GM13977 (cell line): Measurements from ENCODE around the gene OR51B6.

ENCODE experiments used
- DNase-seq: peaks from one replicate; pipeline ENCODE4 v3.0.0; 2012; ENCODE audit warnings: low spot score
- in situ Hi-C: fragments of 300-500 bp; cut with MboI; formaldehyde crosslinking; loops from one replicate; pipeline ENCODE4 v1.12.0; 2022; ENCODE audit warnings: low sequenced_read_pairs, low pct_unique_long_range_greater_than_20kb, mixed read lengths, inconsistent platforms; ENCODE audit not compliant: unreplicated experiment
- TF ChIP-seq, protein P1 (sequence below): IDR thresholded peaks from 2 replicates; pipeline ENCODE4 v1.5.1; 2012; ENCODE audit warnings: mild to moderate bottlenecking, control low read depth; ENCODE audit not compliant: insufficient read depth; ENCODE audit errors: extremely low read depth, missing control alignments

Gene OR51B6

DNA sequence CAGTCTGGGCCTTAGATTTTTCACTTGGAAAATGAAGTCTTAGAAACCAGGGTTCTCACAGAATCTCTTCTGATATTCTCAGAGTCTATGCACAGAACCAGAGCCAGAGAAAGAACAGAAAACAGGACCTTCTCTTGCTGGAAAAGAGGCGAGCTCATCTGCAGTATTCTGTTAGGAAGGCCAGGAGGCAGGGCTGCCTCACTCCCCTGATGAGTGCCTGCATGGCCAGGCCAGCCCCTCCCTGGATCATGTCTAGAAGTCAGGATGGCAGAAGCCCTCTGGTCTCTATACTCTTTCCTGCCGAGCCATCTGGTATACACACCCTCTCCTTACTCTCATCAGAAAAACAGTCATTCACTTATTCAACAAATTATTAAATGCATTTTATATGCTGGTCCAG, 33.0 kb downstream of the OR51B6 start:
- no peak for DNase-seq
- TF ChIP-seq, protein P1, sequence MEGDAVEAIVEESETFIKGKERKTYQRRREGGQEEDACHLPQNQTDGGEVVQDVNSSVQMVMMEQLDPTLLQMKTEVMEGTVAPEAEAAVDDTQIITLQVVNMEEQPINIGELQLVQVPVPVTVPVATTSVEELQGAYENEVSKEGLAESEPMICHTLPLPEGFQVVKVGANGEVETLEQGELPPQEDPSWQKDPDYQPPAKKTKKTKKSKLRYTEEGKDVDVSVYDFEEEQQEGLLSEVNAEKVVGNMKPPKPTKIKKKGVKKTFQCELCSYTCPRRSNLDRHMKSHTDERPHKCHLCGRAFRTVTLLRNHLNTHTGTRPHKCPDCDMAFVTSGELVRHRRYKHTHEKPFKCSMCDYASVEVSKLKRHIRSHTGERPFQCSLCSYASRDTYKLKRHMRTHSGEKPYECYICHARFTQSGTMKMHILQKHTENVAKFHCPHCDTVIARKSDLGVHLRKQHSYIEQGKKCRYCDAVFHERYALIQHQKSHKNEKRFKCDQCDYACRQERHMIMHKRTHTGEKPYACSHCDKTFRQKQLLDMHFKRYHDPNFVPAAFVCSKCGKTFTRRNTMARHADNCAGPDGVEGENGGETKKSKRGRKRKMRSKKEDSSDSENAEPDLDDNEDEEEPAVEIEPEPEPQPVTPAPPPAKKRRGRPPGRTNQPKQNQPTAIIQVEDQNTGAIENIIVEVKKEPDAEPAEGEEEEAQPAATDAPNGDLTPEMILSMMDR, result no peak
- in situ Hi-C loops, result loop anchor here (25.0 kb wide), 1 partner anchor 272 kb away; no protein-coding TSS in a partner anchor

DNA sequence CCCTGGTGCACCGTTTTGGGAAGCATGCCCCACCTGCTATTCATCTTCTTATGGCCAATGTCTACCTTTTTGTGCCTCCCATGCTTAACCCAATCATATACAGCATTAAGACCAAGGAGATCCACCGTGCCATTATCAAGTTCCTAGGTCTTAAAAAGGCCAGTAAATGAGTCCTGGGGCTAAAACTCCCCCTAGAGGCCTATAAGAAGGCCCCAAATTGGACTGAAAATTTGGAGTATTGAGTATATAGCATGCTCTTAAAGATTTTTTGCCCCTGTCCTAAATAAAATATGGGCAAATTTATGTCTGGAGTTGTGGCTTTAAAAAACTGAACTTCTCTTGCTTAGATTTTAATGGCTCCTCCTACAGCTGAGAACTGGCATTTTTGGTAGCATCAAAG, 38.9 kb downstream of the OR51B6 start:
- DNase-seq, result no peak
- in situ Hi-C loops, result loop anchor here (25.0 kb wide), 1 partner anchor 278 kb away; no protein-coding TSS in a partner anchor
- TF ChIP-seq, protein P1, result no peak

DNA sequence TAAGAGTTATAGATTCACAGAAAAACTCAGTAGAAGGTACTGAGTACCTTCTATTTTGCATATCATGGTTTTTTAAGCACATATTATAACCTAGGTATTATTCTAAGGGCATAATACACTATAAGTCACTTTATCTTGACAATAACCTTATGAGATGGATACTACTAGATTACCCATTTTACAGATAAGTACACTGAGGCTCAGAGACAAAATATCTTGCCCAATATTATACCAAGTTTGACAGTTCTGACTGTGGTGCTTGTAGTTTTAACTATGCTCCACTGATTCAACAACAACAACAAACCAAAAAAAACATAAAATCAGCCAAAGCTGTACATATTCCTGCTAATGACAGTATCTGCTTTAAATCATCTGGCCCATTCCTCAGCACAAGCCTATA, 42.8 kb downstream of the OR51B6 start:
- no peak for DNase-seq
- TF ChIP-seq, protein P1, result no peak
- in situ Hi-C loops, result loop anchor here (25.0 kb wide), 1 partner anchor 282 kb away; no protein-coding TSS in a partner anchor

DNA sequence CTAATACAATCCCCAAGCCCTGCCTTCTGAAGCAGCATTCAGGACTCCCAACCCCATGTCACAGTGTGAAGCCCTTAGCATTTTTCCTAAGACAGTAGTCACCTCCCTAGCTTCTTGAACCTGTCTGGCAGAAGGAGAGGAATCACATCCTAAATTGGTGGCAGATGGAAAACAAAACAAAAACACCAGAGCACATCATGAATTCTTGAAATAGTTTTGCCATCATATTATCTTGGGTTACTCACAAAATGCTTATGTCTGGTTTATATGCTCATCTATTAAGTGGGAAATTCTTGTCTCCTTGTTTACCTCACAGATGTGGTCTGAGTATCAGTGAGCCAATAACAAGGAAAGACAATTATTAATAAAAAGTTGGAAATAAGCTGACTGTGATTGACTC, 47.6 kb downstream of the OR51B6 start:
- in situ Hi-C loops, result loop anchor here (25.0 kb wide), 1 partner anchor 287 kb away; no protein-coding TSS in a partner anchor
- TF ChIP-seq, protein P1, result no peak
- DNase-seq, result no peak
